Measurements from ENCODE around the gene LSM2. TPM values are rescaled to one million over a fixed set of nuclear protein-coding genes. Genes with fewer than 3 reads are reported as not detected.

LSM2 gene
- total and polyA plus RNA-seq, 9 of the 15 experiments (the other 6 are each of a cell fraction or from before 2014, with no cell fraction given) = 154 to 407 (median 223) TPM

DNA sequence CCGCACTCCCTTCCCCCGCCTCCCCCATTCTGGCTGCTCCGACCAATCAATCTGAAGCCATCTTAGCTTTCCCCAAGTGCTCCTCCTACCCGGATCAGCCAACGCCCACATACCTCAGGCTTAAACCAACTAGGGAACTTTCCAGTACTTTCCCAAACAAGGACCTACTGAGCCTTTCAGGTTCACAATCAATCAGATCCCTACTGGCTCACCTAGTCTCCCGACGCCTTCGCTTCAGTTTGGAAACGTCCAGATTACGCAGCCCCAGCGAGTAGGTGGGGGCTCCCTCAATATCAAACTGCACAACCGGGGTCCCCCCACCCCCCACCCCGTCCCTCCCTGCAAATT lies 7.9 kb upstream of the LSM2 start (continued):
- TF ChIP-seq HMGN3 (IDR thresholded peaks at IDR 0.05; ENCODE audit: borderline replicate concordance, extremely low read depth, insufficient read length, low read depth, low read length) = no peak
- peak in 1 of 2 experiments; percentile 86; a peak in 2 of 4 replicates for TF ChIP-seq FOXK2 (conservative IDR thresholded peaks at IDR 0.05 in 1 of 2, IDR thresholded peaks at IDR 0.05 in 1 of 2; ENCODE audit: low read depth in 2 of 2)
- TF ChIP-seq GATAD2B (IDR thresholded peaks at IDR 0.05; ENCODE audit: borderline replicate concordance) = no peak
- peak; percentile 87 for TF ChIP-seq FOXJ2 (tag; IDR thresholded peaks at IDR 0.05)
- no peak for TF ChIP-seq GTF2F1 (IDR thresholded peaks at IDR 0.05; ENCODE audit: low read depth, low read length)
- TF ChIP-seq PCBP1 (IDR thresholded peaks at IDR 0.05; ENCODE audit: low read depth, low read length, poor library complexity, severe bottlenecking) = no peak
- TF ChIP-seq PHB (CRISPR knock-in tag; IDR thresholded peaks at IDR 0.05) = 0 out of 2 replicates have a peak, but pooled peaks have one; percentile 82
- peak; percentile 84 for TF ChIP-seq OTX1 (CRISPR knock-in tag; IDR thresholded peaks at IDR 0.05)
- no peak for TF ChIP-seq FOXK1 (CRISPR knock-in tag; IDR thresholded peaks at IDR 0.05; ENCODE audit: borderline replicate concordance)
- 0 out of 2 replicates have a peak, but pooled peaks have one; percentile 79 for TF ChIP-seq SMARCA5 (IDR thresholded peaks at IDR 0.05)
- TF ChIP-seq, protein P1, sequence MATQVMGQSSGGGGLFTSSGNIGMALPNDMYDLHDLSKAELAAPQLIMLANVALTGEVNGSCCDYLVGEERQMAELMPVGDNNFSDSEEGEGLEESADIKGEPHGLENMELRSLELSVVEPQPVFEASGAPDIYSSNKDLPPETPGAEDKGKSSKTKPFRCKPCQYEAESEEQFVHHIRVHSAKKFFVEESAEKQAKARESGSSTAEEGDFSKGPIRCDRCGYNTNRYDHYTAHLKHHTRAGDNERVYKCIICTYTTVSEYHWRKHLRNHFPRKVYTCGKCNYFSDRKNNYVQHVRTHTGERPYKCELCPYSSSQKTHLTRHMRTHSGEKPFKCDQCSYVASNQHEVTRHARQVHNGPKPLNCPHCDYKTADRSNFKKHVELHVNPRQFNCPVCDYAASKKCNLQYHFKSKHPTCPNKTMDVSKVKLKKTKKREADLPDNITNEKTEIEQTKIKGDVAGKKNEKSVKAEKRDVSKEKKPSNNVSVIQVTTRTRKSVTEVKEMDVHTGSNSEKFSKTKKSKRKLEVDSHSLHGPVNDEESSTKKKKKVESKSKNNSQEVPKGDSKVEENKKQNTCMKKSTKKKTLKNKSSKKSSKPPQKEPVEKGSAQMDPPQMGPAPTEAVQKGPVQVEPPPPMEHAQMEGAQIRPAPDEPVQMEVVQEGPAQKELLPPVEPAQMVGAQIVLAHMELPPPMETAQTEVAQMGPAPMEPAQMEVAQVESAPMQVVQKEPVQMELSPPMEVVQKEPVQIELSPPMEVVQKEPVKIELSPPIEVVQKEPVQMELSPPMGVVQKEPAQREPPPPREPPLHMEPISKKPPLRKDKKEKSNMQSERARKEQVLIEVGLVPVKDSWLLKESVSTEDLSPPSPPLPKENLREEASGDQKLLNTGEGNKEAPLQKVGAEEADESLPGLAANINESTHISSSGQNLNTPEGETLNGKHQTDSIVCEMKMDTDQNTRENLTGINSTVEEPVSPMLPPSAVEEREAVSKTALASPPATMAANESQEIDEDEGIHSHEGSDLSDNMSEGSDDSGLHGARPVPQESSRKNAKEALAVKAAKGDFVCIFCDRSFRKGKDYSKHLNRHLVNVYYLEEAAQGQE (IDR thresholded peaks at IDR 0.05; ENCODE audit: borderline replicate concordance) = no peak
- TF ChIP-seq, protein P1 (CRISPR knock-in tag; IDR thresholded peaks at IDR 0.05; ENCODE audit: low read depth) = no peak
- peak; percentile 5 to 82; a peak in 1 of 4 replicates for TF ChIP-seq RCOR1 (IDR thresholded peaks at IDR 0.05; ENCODE audit: borderline replicate concordance in 1 of 2, low read depth in 2 of 2, low read length in 2 of 2)
- TF ChIP-seq, protein P2, sequence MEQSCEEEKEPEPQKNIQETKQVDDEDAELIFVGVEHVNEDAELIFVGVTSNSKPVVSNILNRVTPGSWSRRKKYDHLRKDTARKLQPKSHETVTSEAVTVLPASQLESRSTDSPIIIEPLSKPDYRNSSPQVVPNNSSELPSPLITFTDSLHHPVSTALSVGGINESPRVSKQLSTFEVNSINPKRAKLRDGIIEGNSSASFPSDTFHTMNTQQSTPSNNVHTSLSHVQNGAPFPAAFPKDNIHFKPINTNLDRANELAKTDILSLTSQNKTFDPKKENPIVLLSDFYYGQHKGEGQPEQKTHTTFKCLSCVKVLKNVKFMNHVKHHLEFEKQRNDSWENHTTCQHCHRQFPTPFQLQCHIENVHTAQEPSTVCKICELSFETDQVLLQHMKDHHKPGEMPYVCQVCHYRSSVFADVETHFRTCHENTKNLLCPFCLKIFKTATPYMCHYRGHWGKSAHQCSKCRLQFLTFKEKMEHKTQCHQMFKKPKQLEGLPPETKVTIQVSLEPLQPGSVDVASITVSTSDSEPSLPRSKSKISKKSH (CRISPR knock-in tag; IDR thresholded peaks at IDR 0.05) = no peak
- TF ChIP-seq MED1 (CRISPR knock-in tag; IDR thresholded peaks at IDR 0.05; ENCODE audit: borderline replicate concordance) = no peak
- TF ChIP-seq, protein P3, sequence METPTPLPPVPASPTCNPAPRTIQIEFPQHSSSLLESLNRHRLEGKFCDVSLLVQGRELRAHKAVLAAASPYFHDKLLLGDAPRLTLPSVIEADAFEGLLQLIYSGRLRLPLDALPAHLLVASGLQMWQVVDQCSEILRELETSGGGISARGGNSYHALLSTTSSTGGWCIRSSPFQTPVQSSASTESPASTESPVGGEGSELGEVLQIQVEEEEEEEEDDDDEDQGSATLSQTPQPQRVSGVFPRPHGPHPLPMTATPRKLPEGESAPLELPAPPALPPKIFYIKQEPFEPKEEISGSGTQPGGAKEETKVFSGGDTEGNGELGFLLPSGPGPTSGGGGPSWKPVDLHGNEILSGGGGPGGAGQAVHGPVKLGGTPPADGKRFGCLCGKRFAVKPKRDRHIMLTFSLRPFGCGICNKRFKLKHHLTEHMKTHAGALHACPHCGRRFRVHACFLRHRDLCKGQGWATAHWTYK (CRISPR knock-in tag; IDR thresholded peaks at IDR 0.05) = 0 out of 2 replicates have a peak, but pooled peaks have one; percentile 18
- no peak for TF ChIP-seq ASH1L (IDR thresholded peaks at IDR 0.05; ENCODE audit: borderline replicate concordance, low read depth, partially characterized antibody)
- no peak for TF ChIP-seq ZNF217 (CRISPR knock-in tag; IDR thresholded peaks at IDR 0.05)
- no peak for TF ChIP-seq POU5F1 (IDR thresholded peaks at IDR 0.05; ENCODE audit: borderline replicate concordance, low read depth, low read length, partially characterized antibody)
